Nephron progenitor cell (in vitro differentiated cells): Measurements from ENCODE around the gene NSD2.

ENCODE experiments used
- DNase-seq: peaks from one replicate; pipeline ENCODE4 v3.0.0; 2021
- H3K27ac Mint-ChIP-seq: 2 replicates; pipeline ENCODE4 v1.8.0; 2021; ENCODE audit warnings: mild to moderate bottlenecking, moderate library complexity, mixed read lengths
- H3K27me3 Mint-ChIP-seq: 2 replicates; pipeline ENCODE4 v1.8.0; 2021; ENCODE audit warnings: mild to moderate bottlenecking, low read depth, mixed read lengths; ENCODE audit not compliant: poor library complexity
- H3K36me3 Mint-ChIP-seq: 2 replicates; pipeline ENCODE4 v1.8.0; 2021; ENCODE audit warnings: low read depth, mixed read lengths
- H3K4me1 Mint-ChIP-seq: 2 replicates; pipeline ENCODE4 v1.8.0; 2021; ENCODE audit warnings: mixed read lengths
- H3K4me3 Mint-ChIP-seq: 2 replicates; pipeline ENCODE4 v1.8.0; 2021; ENCODE audit warnings: mild to moderate bottlenecking, moderate library complexity, mixed read lengths
- H3K9me3 Mint-ChIP-seq: 2 replicates; pipeline ENCODE4 v1.8.0; 2021; ENCODE audit warnings: mild to moderate bottlenecking, moderate library complexity, mixed read lengths
- TF ChIP-seq, protein P1 (sequence below): fragments of 200-600 bp; sonication (generic); IDR thresholded peaks from 2 replicates; pipeline ENCODE4 v1.5.0; 2021; ENCODE audit warnings: antibody characterized with exemption

NSD2 gene

DNA sequence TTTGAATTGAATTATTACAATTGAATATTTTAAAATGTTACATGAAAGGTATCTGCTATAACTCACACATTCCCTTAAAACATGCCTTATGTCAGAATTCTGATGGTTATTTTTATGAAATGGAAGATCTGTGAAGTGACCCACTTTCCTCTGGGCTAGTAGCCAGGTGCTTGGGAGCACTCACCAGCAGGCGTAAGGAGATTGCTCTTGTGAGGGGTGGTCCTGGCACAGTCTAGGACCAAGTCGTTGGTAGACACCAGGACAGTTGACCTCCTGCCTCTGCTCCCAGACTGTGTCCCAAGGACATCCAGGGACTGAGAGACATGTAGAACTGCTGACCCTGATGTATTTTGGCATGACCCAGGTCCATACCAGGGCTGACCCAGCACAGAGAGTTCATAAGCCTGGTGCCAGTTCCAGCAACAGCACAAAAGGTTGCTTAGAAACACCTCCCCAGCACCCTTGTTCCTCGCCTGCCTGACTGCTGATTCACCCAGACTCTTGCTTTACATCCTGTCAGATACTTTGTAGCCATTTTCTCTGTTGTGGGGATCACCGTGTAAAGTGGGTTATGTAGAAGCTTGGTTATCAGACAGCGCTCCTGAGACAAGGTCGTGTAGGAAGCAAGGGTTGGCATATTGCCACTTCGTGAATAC, 89.1 kb downstream of the NSD2 start:
- Mint-ChIP-seq H3K4me3 (no peak overlapping the region), H3K27me3 (no peaks in the 10 kb centered on the region), H3K36me3 (peaks cover 90% of the 10 kb centered on the region), H3K4me1 (peaks cover 6% of the 10 kb centered on the region), H3K9me3 (peaks cover 14% of the 10 kb centered on the region), H3K27ac (no peak overlapping the region)
- no peak for DNase-seq
- TF ChIP-seq, protein P1, sequence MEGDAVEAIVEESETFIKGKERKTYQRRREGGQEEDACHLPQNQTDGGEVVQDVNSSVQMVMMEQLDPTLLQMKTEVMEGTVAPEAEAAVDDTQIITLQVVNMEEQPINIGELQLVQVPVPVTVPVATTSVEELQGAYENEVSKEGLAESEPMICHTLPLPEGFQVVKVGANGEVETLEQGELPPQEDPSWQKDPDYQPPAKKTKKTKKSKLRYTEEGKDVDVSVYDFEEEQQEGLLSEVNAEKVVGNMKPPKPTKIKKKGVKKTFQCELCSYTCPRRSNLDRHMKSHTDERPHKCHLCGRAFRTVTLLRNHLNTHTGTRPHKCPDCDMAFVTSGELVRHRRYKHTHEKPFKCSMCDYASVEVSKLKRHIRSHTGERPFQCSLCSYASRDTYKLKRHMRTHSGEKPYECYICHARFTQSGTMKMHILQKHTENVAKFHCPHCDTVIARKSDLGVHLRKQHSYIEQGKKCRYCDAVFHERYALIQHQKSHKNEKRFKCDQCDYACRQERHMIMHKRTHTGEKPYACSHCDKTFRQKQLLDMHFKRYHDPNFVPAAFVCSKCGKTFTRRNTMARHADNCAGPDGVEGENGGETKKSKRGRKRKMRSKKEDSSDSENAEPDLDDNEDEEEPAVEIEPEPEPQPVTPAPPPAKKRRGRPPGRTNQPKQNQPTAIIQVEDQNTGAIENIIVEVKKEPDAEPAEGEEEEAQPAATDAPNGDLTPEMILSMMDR, result no peak

DNA sequence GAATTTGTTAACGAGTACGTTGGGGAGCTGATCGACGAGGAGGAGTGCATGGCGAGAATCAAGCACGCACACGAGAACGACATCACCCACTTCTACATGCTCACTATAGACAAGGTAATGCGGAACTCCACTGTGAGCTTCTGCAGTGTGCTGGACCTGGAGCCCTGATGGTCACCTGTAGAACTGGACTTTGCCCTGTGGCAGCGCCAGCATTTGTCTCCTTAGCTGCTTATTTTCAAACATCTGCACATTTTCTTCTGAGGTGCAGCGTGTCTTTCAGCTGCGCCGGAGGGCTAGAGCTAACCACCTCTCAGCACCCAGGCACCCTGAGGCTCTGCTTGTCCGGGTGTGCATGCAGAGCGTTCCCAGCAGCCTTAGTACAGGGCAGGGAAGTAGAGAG, 89.8 kb downstream of the NSD2 start:
- Mint-ChIP-seq H3K9me3 (peaks cover 14% of the 10 kb centered on the region), H3K4me1 (peaks cover 6% of the 10 kb centered on the region), H3K27ac (no peak overlapping the region), H3K27me3 (no peaks in the 10 kb centered on the region), H3K4me3 (no peak overlapping the region), H3K36me3 (peaks cover 90% of the 10 kb centered on the region)
- no peak for DNase-seq
- TF ChIP-seq, protein P1, result no peak

DNA sequence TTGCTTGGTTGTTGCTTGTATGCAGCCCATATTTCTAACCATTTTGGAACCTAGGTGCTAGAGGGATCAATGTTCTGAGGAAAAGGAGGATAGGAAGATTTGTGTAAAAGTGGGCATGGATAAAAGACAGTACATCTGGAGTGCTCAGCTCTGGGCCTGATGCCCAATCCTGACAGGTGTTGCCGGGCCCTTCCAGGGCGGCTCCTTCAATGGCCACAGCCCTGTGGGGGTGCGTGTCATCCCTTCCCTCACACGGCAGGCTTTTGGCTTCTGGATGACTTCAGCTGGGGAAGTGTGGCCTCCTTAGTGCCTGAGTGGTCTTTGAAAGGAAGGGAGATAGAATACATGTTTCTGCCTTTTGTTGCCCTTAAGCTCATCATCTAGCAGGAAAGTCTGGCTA, 90.4 kb downstream of the NSD2 start:
- TF ChIP-seq, protein P1, result no peak
- Mint-ChIP-seq H3K36me3 (peaks cover 92% of the 10 kb centered on the region), H3K9me3 (peaks cover 14% of the 10 kb centered on the region), H3K27ac (no peak overlapping the region), H3K4me1 (peaks cover 3% of the 10 kb centered on the region), H3K4me3 (no peak overlapping the region), H3K27me3 (no peaks in the 10 kb centered on the region)
- no peak for DNase-seq

DNA sequence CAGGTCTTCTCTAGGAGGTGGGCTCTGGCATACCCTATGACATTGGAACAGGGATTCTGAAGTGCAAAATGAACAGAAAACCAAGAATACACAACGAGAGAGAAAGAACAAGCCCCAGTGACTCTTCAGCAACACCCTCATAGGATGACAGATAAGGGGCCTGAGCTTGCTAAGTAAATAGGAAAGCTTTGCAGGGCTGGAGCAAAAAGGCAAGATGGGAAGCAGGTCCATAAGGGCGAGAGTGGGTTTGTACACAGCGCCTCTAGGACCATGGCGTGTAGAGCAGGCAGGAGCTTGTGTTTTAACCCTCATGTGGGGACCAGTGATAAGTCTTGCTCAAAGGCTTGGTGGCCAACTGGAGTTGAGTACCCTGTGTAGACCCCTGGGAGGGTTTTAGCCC, 91.8 kb downstream of the NSD2 start:
- peaks cover 93% of the 10 kb centered on the region for H3K36me3 Mint-ChIP-seq

DNA sequence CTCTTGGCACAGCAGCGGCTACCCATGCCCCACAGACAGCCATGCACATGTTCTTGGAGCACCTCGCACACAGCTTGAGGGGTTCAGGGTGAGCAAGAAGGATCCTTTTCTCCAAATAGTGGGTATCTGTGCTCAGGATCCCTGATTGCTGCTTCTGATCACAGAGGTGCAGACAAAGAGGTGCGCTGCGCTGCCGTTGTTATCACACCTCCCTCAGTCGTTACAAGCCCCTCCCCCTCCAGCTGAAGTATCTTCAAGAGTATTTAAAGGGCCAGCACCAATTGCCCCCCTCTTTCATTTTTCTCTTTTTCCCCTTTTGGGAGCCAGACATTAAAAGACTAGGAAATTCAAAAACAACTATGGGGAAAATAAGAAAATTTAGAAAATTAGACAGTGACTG, 93.2 kb downstream of the NSD2 start:
- Mint-ChIP-seq H3K4me1 (no peaks in the 10 kb centered on the region), H3K4me3 (no peak overlapping the region), H3K36me3 (peaks cover 92% of the 10 kb centered on the region), H3K9me3 (peaks cover 14% of the 10 kb centered on the region), H3K27ac (no peak overlapping the region), H3K27me3 (no peaks in the 10 kb centered on the region)
- TF ChIP-seq, protein P1, result no peak
- DNase-seq, result no peak

More for the DNA sequence above, 91.8 kb downstream of the NSD2 start:
- Mint-ChIP-seq H3K27me3 (no peaks in the 10 kb centered on the region), H3K27ac (no peak overlapping the region), H3K4me3 (no peak overlapping the region), H3K4me1 (no peaks in the 10 kb centered on the region), H3K9me3 (peaks cover 14% of the 10 kb centered on the region)
- no peak for DNase-seq
- TF ChIP-seq, protein P1, result no peak

DNA sequence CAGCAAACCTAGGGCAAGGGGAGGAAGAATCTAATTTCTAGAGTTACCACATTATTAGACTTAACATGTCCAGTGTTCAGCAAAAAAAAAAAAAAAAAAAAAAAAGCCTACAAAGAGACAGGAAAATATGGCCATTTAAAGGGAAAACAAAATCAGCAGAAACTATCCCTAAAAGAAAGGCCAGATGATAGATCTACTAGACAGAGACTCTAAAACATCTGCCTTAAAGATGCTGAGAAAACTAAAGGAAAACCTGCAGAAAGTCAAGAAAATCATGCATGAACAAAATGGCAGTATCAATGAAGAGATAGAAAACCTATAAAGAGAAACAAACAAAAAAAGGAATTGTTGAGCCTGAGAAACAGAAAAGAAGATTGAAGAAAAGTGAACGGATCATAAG, 93.8 kb downstream of the NSD2 start:
- Mint-ChIP-seq H3K9me3 (peaks cover 14% of the 10 kb centered on the region), H3K4me1 (no peaks in the 10 kb centered on the region), H3K27ac (no peak overlapping the region), H3K27me3 (no peaks in the 10 kb centered on the region), H3K36me3 (peaks cover 92% of the 10 kb centered on the region), H3K4me3 (no peak overlapping the region)
- TF ChIP-seq, protein P1, result no peak
- DNase-seq, result no peak
